ENCODE measurements around the gene HERPUD1.

DNA sequence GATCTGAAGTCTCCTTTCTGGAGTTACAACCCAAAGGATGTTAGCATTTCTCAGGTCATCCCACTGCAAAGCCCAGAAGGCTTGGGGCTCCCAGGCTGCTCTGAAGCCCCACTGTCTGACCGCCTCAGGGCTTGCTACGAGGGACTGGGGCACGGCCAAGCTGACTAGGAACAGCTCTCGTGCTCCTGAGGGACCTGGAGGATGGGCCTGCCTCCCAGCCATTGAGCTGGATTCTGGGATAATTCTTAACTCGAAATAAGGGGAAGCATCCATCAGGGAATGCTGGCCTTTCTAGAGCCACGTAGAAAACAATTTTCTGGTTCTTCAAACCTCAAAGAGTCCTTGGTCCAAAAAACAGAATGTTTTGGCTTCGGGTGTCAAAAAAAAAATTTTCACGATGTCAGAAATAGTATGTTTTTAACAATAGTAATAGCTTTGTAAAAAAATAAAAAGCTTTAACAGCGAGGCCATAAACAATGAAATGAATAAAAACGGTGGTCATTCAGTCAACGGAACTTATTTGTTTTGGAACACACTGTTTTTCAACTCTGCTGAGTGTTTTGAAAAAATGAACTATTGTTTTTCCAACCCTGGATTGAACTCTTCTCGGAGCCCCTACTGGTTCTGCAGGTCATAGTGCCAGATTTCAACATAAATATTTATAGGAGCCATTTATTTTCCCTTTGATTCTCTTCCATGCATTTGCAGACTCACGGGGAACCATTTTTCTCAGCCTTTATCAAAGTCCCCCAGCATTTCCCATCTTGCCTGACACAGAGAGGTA is 16.4 kb upstream of the HERPUD1 start:
- TF ChIP-seq, protein P1, sequence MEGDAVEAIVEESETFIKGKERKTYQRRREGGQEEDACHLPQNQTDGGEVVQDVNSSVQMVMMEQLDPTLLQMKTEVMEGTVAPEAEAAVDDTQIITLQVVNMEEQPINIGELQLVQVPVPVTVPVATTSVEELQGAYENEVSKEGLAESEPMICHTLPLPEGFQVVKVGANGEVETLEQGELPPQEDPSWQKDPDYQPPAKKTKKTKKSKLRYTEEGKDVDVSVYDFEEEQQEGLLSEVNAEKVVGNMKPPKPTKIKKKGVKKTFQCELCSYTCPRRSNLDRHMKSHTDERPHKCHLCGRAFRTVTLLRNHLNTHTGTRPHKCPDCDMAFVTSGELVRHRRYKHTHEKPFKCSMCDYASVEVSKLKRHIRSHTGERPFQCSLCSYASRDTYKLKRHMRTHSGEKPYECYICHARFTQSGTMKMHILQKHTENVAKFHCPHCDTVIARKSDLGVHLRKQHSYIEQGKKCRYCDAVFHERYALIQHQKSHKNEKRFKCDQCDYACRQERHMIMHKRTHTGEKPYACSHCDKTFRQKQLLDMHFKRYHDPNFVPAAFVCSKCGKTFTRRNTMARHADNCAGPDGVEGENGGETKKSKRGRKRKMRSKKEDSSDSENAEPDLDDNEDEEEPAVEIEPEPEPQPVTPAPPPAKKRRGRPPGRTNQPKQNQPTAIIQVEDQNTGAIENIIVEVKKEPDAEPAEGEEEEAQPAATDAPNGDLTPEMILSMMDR (IDR thresholded peaks at IDR 0.05; ENCODE audit: low read depth, low read length, poor library complexity, severe bottlenecking), result no peak
- no peak for TF ChIP-seq EZH2phosphoT487 (IDR thresholded peaks at IDR 0.05; ENCODE audit: borderline replicate concordance, low read length)

All from DOHH2 (cell line).